ENCODE data around the gene UBALD2. TPM values are rescaled to one million over a fixed set of nuclear protein-coding genes. Genes with fewer than 3 reads are reported as not detected.

Gene UBALD2
- total and polyA plus RNA-seq, 4 donors: 23.2 to 30.2 (median 26.7) TPM

- Histone ChIP-seq H3K36me3 (ENCODE audit: control insufficient read depth in 1 of 2, insufficient read depth in 2 of 2, low read length in 1 of 2) (no peaks in the 10 kb centered on the region), H3K27ac (ENCODE audit: low read depth in 1 of 2, low read length in 2 of 2) (no peak overlapping the region), H3K9me3 (ENCODE audit: control insufficient read depth, low read length) (no peaks in the 10 kb centered on the region), H3K4me1 (ENCODE audit: control insufficient read depth in 1 of 2, insufficient read depth in 2 of 2, low read length in 2 of 2) (no peaks in the 10 kb centered on the region), H3K4me3 (ENCODE audit: low read length in 2 of 2) (no peak overlapping the region), H3K27me3 (ENCODE audit: control insufficient read depth in 1 of 2, insufficient read depth in 2 of 2, low read length in 1 of 2) (no peaks in the 10 kb centered on the region)
- intact Hi-C loops (cut with DNase I): loop anchor here (1.0 to 5.0 kb wide), 5 partner anchors 37 to 267 kb away; partner anchors contain the start of gene RNF157 (in 1 of the 2)
- DNase-seq: peak; percentile 90 to 96
- peak; percentile 87 for ATAC-seq (ENCODE audit: low FRiP score)
- 52 to 53% methylated on average over 26 to 28 of the region's 28 CpGs for WGBS, 2 donors
Measured at GRCh38 chr17:76278952-76279741, 14.0 kb downstream of the UBALD2 start.

GRCh38 chr17:76279742-76280287 is 14.7 kb downstream of the UBALD2 start:
- H3K36me3 ChIP-seq (ENCODE audit: control insufficient read depth in 1 of 2, insufficient read depth in 2 of 2, low read length in 1 of 2): no peaks in the 10 kb centered on the region
- no peak overlapping the region for H3K27ac ChIP-seq (ENCODE audit: low read depth in 1 of 2, low read length in 2 of 2)
- 87 to 88% methylated on average over 13 to 15 of the region's 15 CpGs for WGBS, 2 donors
- no peaks in the 10 kb centered on the region for H3K9me3 ChIP-seq (ENCODE audit: control insufficient read depth, low read length)
- intact Hi-C loops (cut with DNase I): loop anchor here (1.0 to 5.0 kb wide), 5 partner anchors 38 to 268 kb away; partner anchors contain the start of gene RNF157 (in 1 of the 2)
- ATAC-seq (ENCODE audit: low FRiP score) (no peak), DNase-seq (no peak)
- no peaks in the 10 kb centered on the region for H3K4me1 ChIP-seq (ENCODE audit: control insufficient read depth in 1 of 2, insufficient read depth in 2 of 2, low read length in 2 of 2)
- H3K4me3 ChIP-seq (ENCODE audit: low read length in 2 of 2): no peak overlapping the region
- no peaks in the 10 kb centered on the region for H3K27me3 ChIP-seq (ENCODE audit: control insufficient read depth in 1 of 2, insufficient read depth in 2 of 2, low read length in 1 of 2)

- no peak for ATAC-seq (ENCODE audit: low FRiP score)
- WGBS, 2 donors: 93 to 95% methylated on average over 15 of the region's 15 CpGs
Measured at GRCh38 chr17:76280650-76281049, 15.5 kb downstream of the UBALD2 start.

GRCh38 chr17:76281573-76282371 is 16.6 kb downstream of the UBALD2 start:
- Histone ChIP-seq H3K27me3 (ENCODE audit: control insufficient read depth in 1 of 2, insufficient read depth in 2 of 2, low read length in 1 of 2) (no peaks in the 10 kb centered on the region), H3K4me1 (ENCODE audit: control insufficient read depth in 1 of 2, insufficient read depth in 2 of 2, low read length in 2 of 2) (no peaks in the 10 kb centered on the region), H3K4me3 (ENCODE audit: low read length in 2 of 2) (no peak overlapping the region), H3K9me3 (ENCODE audit: control insufficient read depth, low read length) (no peaks in the 10 kb centered on the region), H3K27ac (ENCODE audit: low read depth in 1 of 2, low read length in 2 of 2) (no peak overlapping the region), H3K36me3 (ENCODE audit: control insufficient read depth in 1 of 2, insufficient read depth in 2 of 2, low read length in 1 of 2) (no peaks in the 10 kb centered on the region)
- DNase-seq: no peak
- WGBS, 2 donors: 85 to 86% methylated on average over 23 of the region's 23 CpGs
- no peak for ATAC-seq (ENCODE audit: low FRiP score)
- intact Hi-C loops (cut with DNase I): no loop called here

More at GRCh38 chr17:76280650-76281049, 15.5 kb downstream of the UBALD2 start:
- H3K9me3 ChIP-seq (ENCODE audit: control insufficient read depth, low read length): no peaks in the 10 kb centered on the region
- no peaks in the 10 kb centered on the region for H3K4me1 ChIP-seq (ENCODE audit: control insufficient read depth in 1 of 2, insufficient read depth in 2 of 2, low read length in 2 of 2)
- H3K27ac ChIP-seq (ENCODE audit: low read depth in 1 of 2, low read length in 2 of 2): no peak overlapping the region
- H3K27me3 ChIP-seq (ENCODE audit: control insufficient read depth in 1 of 2, insufficient read depth in 2 of 2, low read length in 1 of 2): no peaks in the 10 kb centered on the region
- no peak overlapping the region for H3K4me3 ChIP-seq (ENCODE audit: low read length in 2 of 2)
- H3K36me3 ChIP-seq (ENCODE audit: control insufficient read depth in 1 of 2, insufficient read depth in 2 of 2, low read length in 1 of 2): no peaks in the 10 kb centered on the region
- intact Hi-C loops (cut with DNase I): no loop called here
- DNase-seq: no peak

- no peak overlapping the region for H3K4me3 ChIP-seq (ENCODE audit: low read length in 2 of 2)
- intact Hi-C loops (cut with DNase I): no loop called here
- 88 to 91% methylated on average over 4 of the region's 4 CpGs for WGBS, 2 donors
- ATAC-seq (ENCODE audit: low FRiP score) (no peak), DNase-seq (peak in 1 of 2 donors; percentile 30)
- no peaks in the 10 kb centered on the region for H3K9me3 ChIP-seq (ENCODE audit: control insufficient read depth, low read length)
- peaks cover 2 to 7% of the 10 kb centered on the region in 2 donors for H3K36me3 ChIP-seq (ENCODE audit: control insufficient read depth in 1 of 2, insufficient read depth in 2 of 2, low read length in 1 of 2)
- H3K4me1 ChIP-seq (ENCODE audit: control insufficient read depth in 1 of 2, insufficient read depth in 2 of 2, low read length in 2 of 2): no peaks in the 10 kb centered on the region
- H3K27ac ChIP-seq (ENCODE audit: low read depth in 1 of 2, low read length in 2 of 2): no peak overlapping the region
- no peaks in the 10 kb centered on the region for H3K27me3 ChIP-seq (ENCODE audit: control insufficient read depth in 1 of 2, insufficient read depth in 2 of 2, low read length in 1 of 2)
Measured at GRCh38 chr17:76292567-76292966, 27.4 kb downstream of the UBALD2 start.

- no peaks in the 10 kb centered on the region for H3K9me3 ChIP-seq (ENCODE audit: control insufficient read depth, low read length)
- peaks cover 2 to 7% of the 10 kb centered on the region in 2 donors for H3K36me3 ChIP-seq (ENCODE audit: control insufficient read depth in 1 of 2, insufficient read depth in 2 of 2, low read length in 1 of 2)
- ATAC-seq (ENCODE audit: low FRiP score): no peak
- H3K4me3 ChIP-seq (ENCODE audit: low read length in 2 of 2): no peak overlapping the region
- 74% methylated on average over 7 of the region's 7 CpGs for WGBS, 2 donors
- intact Hi-C loops (cut with DNase I): no loop called here
- no peaks in the 10 kb centered on the region for H3K27me3 ChIP-seq (ENCODE audit: control insufficient read depth in 1 of 2, insufficient read depth in 2 of 2, low read length in 1 of 2)
- DNase-seq: no peak
- no peaks in the 10 kb centered on the region for H3K4me1 ChIP-seq (ENCODE audit: control insufficient read depth in 1 of 2, insufficient read depth in 2 of 2, low read length in 2 of 2)
- no peak overlapping the region for H3K27ac ChIP-seq (ENCODE audit: low read depth in 1 of 2, low read length in 2 of 2)
Measured at GRCh38 chr17:76293106-76293505, 28.0 kb downstream of the UBALD2 start.

GRCh38 chr17:76296186-76296585 is 31.0 kb downstream of the UBALD2 start:
- intact Hi-C loops (cut with DNase I): loop anchor here in 1 of 2 donors (5.0 kb wide), 1 partner anchor 174 kb away; no protein-coding TSS in a partner anchor
- Histone ChIP-seq H3K36me3 (ENCODE audit: control insufficient read depth in 1 of 2, insufficient read depth in 2 of 2, low read length in 1 of 2) (peaks cover 2% of the 10 kb centered on the region in 2 donors), H3K27ac (ENCODE audit: low read depth in 1 of 2, low read length in 2 of 2) (no peak overlapping the region), H3K4me3 (ENCODE audit: low read length in 2 of 2) (no peak overlapping the region), H3K9me3 (ENCODE audit: control insufficient read depth, low read length) (no peaks in the 10 kb centered on the region), H3K4me1 (ENCODE audit: control insufficient read depth in 1 of 2, insufficient read depth in 2 of 2, low read length in 2 of 2) (no peaks in the 10 kb centered on the region), H3K27me3 (ENCODE audit: control insufficient read depth in 1 of 2, insufficient read depth in 2 of 2, low read length in 1 of 2) (no peaks in the 10 kb centered on the region)
- DNase-seq (peak in 1 of 2 donors; percentile 26), ATAC-seq (ENCODE audit: low FRiP score) (no peak)
- 55 to 59% methylated on average over 4 of the region's 4 CpGs for WGBS, 2 donors

GRCh38 chr17:76296889-76297288 is 31.7 kb downstream of the UBALD2 start:
- DNase-seq (peak; percentile 7 to 12), ATAC-seq (ENCODE audit: low FRiP score) (no peak)
- WGBS, 2 donors: 93 to 94% methylated on average over 5 of the region's 5 CpGs
- peaks cover 0 to 2% of the 10 kb centered on the region in 2 donors for H3K36me3 ChIP-seq (ENCODE audit: control insufficient read depth in 1 of 2, insufficient read depth in 2 of 2, low read length in 1 of 2)
- H3K4me3 ChIP-seq (ENCODE audit: low read length in 2 of 2): no peak overlapping the region
- H3K9me3 ChIP-seq (ENCODE audit: control insufficient read depth, low read length): no peaks in the 10 kb centered on the region
- no peak overlapping the region for H3K27ac ChIP-seq (ENCODE audit: low read depth in 1 of 2, low read length in 2 of 2)
- intact Hi-C loops (cut with DNase I): loop anchor here in 1 of 2 donors (5.0 kb wide), 1 partner anchor 175 kb away; no protein-coding TSS in a partner anchor
- H3K4me1 ChIP-seq (ENCODE audit: control insufficient read depth in 1 of 2, insufficient read depth in 2 of 2, low read length in 2 of 2): no peaks in the 10 kb centered on the region
- no peaks in the 10 kb centered on the region for H3K27me3 ChIP-seq (ENCODE audit: control insufficient read depth in 1 of 2, insufficient read depth in 2 of 2, low read length in 1 of 2)

All from aorta (tissue), 5 donors.